Measurements from ENCODE around the gene ACBD4. TPM values are rescaled to one million over a fixed set of nuclear protein-coding genes. Genes with fewer than 3 reads are reported as not detected.

Gene ACBD4
- total and polyA plus RNA-seq, 2 donors (not counting 3 experiments of a cell fraction or from before 2014, with no cell fraction given), result 4.5 to 7.5 TPM

DNA sequence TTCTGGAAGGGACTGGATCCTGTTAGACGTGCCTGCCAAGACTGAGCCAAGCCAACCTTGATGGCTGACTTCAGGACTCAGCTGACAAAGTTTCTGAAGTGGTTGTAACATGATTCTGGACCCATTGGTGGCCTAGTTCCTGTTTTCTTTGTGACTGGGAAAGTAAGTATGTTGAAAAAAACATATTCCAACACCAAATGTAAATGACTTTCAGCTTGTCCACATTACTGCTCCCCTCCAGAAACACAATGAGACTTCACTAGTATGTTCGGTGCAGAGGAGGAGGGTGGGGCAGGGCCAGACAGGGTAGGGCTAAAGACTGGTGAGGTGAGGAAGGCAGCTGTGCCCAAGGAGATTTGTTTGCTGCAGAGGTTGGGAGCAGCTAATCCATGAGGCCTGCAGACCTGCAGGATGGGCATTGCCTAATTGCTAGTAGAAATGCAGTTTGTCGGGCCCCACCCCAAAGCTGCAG lies 47.9 kb upstream of the ACBD4 start:
- H3K27me3 ChIP-seq (ENCODE audit: control insufficient read depth in 2 of 2, insufficient read depth in 2 of 2, low read length in 2 of 2), result no peaks in the 10 kb centered on the region
- H3K79me2 ChIP-seq (ENCODE audit: control insufficient read depth, insufficient read depth, low read length), result no peaks in the 10 kb centered on the region
- intact Hi-C loops (cut with micrococcal nuclease), result no loop called here
- no peak overlapping the region for H3K27ac ChIP-seq (ENCODE audit: insufficient read depth, low read depth, low read length)
- H4K20me1 ChIP-seq (replicated peaks; ENCODE audit: control insufficient read depth, extremely low read depth, insufficient read depth, low read length), result no peaks in the 10 kb centered on the region
- ChIA-PET CTCF (no interaction called here), POLR2A (no interaction called here)
- FAIRE-seq, result no peak
- DNase-seq (ENCODE audit: low read depth, low spot score), result no peak
- no peak overlapping the region for H3K4me3 ChIP-seq (replicated peaks in 1 of 3; ENCODE audit: insufficient read depth in 1 of 3, low read depth in 1 of 3, low read length in 3 of 3)
- H3K9me3 ChIP-seq (replicated peaks; ENCODE audit: control insufficient read depth, insufficient read depth, low read length), result no peaks in the 10 kb centered on the region
- H3K4me1 ChIP-seq (ENCODE audit: control insufficient read depth, extremely low read depth, insufficient read depth, low read length), result peaks cover 8% of the 10 kb centered on the region
- dilution Hi-C loops (cut with MboI; ENCODE audit: extremely low pct_ligation_motif_present, low sequenced_read_pairs), result no loop called here
- H3K4me2 ChIP-seq (ENCODE audit: insufficient read depth, low read length), result no peak overlapping the region
- H3K9me1 ChIP-seq (replicated peaks; ENCODE audit: control insufficient read depth, extremely low read depth, insufficient read depth, low read length), result no peaks in the 10 kb centered on the region
- H2AFZ ChIP-seq (ENCODE audit: low read depth, low read length), result no peak overlapping the region
- no peak overlapping the region for H3K9ac ChIP-seq (replicated peaks; ENCODE audit: extremely low read depth, insufficient read depth, low read length)
- TF ChIP-seq POLR2A (IDR thresholded peaks at IDR 0.05; ENCODE audit: low read depth, low read length) (no peak), MAX (IDR thresholded peaks at IDR 0.05; ENCODE audit: insufficient read depth, insufficient read length) (no peak), EZH2 (IDR thresholded peaks at IDR 0.05; ENCODE audit: borderline replicate concordance, low read depth, low read length, severe bottlenecking) (no peak), CTCF (IDR thresholded peaks at IDR 0.05; ENCODE audit: extremely low read depth in 1 of 2, insufficient read depth in 1 of 2, low read depth in 1 of 2, low read length in 2 of 2) (no peak), MYC (IDR thresholded peaks at IDR 0.05; ENCODE audit: low read depth, low read length) (no peak), GATA2 (IDR thresholded peaks at IDR 0.05; ENCODE audit: insufficient read depth, insufficient read length, low read depth, low read length) (no peak), POLR2AphosphoS5 (IDR thresholded peaks at IDR 0.05; ENCODE audit: insufficient read depth, low read depth, low read length) (no peak), FOS (IDR thresholded peaks at IDR 0.05; ENCODE audit: borderline replicate concordance, insufficient read depth, low read length) (no peak), JUN (IDR thresholded peaks at IDR 0.05; ENCODE audit: borderline replicate concordance, insufficient read depth, insufficient read length, low read depth) (no peak)
- BruUV-seq (replicated peaks), result no TSS peak
- peaks cover 16 to 35% of the 10 kb centered on the region in 2 experiments for H3K36me3 ChIP-seq (ENCODE audit: control insufficient read depth in 2 of 2, extremely low read depth in 1 of 2, insufficient read depth in 2 of 2, low read length in 2 of 2)
